ENCODE data around the gene ANKRD39.

ANKRD39 gene

GRCh38 chr2:96885432-96886347, 27.9 kb upstream of the ANKRD39 start:
- DNase-seq = no peak

- no peak for DNase-seq
Observed at GRCh38 chr2:96884299-96885094, 26.7 kb upstream of the ANKRD39 start.

DNA sequence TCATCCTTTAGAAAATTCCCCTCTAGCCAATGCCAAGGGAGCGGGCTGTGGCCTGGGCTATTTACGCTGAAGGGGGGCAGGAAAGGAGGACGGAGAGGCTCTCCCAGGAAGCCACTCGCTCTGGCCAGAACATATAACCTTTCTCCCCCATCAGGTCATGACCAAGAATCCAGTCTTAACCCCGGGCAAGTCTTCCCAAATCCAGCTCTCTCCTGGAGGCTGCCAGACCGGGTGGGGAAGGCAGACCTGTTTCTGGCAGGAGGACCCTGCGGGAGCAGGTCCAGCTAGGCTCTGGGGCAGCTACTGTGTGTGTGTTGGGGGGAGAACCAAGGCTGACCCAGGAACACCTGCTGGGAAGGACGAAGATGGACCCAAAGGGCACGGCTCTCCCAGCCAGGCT, 25.5 kb upstream of the ANKRD39 start:
- DNase-seq = no peak

GRCh38 chr2:96882906-96883305, 25.1 kb upstream of the ANKRD39 start:
- no peak for DNase-seq

DNA sequence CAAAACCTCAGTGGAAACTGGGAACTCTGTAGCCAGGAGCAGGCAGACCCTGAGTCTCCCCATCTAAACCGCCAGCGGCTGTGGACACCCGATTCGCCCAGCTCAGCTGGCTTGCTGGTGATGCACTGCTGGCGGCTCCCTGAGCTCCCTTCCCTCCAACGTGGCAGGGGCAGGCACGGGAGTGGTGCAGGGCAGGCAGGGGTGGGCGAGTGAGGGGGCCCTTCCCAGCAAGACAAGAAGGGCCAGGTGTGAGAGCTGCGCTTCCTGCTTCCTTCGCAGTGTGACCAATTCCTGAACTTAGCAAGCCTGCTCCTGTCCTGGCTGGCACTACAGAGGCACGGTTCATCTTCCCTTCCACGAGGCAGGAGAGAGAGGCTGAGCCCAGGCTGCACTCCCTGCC, 24.4 kb upstream of the ANKRD39 start:
- no peak for DNase-seq

DNA sequence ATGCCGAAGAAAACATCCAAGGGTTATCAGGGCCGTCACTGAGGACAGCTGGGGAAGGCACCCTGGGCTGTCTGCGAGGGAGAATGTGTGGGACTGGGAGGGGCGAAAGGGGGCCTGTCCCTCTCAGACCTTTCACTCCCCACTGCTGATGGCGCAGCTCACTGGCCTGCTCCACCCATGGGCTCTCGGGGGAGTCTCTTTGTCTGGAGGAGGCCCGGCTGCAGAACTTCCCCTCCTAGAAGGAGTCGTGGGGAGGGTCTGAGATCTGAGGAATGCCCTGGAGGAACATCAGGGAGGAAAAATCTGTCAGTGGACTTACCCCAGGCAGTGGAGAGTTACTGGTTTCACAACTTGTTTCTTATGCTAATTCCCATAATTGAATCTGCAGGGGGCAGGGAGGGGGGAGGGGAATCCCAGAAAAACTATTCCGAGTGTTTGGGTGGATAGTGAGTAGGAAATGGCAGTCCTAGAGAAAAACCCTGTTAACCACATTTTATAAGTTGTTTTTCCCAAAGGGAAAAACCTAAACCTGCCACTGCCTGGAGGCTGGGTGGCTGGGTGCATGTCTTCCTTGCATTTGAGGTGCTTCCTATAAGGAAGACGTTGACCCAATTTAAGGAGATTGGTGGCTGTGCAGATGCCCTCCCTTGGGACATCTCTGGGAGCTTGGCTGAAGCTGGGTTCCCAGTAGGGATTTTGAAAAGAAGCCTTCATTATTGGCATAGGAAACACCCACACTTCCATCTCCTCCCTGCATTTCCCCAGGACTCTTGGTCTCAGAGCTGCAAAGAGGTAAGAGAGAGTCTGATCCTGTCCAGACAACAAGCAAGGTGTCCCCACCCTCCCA, 23.8 kb upstream of the ANKRD39 start:
- no peak for DNase-seq

DNA sequence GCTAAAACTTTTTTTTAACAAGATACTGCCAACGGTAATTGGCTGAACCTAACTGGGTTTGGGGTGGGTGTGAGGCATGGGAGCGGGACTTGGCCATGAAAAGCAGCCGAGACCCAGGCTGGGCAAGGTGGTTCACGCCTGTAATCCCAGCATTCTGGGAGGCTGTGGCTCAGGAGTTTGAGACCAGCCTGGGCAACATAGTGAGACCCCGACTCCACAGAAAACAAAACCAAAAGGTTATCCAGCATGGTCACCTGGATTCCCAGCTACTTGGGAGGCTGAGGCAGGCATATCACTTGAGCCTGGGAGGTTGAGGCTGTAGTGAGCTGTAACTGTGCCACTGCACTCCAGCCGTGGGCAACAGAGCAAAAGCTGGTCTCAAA, 23.1 kb upstream of the ANKRD39 start:
- DNase-seq = no peak

- DNase-seq = no peak
Observed at GRCh38 chr2:96879545-96880040, 21.8 kb upstream of the ANKRD39 start.

DNA sequence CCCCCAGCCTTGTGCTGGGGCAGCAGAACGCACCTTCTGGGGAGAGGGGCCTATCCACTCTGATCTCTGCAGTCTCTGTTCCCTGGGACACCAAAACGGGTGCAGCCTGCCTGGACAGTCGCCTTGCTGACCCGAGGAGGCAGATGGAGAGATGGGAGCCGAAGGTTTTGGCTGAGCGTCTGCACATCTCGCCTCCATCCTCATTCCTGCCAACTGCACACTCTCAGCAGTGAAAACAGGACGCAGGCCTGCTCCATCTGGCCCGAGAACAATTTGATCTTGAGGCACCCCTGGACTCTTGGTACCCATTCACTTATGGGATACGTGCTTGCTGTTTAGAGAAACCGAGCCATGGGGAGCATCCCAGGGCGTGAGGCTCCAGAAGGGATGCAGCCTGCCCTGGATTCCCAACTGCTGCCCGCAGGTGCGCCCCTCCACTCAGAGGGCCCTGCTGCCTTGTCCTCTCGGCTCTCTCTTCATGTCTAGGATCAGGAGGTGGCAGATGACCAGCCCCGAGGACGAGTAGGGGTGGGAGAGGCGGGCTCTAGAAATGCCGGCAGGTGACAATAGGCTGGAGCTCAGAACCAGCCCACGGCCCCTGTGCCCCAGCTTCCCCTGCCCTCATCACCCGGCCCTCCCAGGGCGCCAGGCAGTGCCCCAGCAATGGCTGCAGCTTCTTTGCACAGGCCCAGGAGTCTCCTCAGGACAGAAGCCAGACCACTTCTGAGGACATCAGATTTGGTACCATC, 21.2 kb upstream of the ANKRD39 start:
- no peak for DNase-seq

GRCh38 chr2:96878171-96878570, 20.4 kb upstream of the ANKRD39 start:
- DNase-seq = no peak

DNA sequence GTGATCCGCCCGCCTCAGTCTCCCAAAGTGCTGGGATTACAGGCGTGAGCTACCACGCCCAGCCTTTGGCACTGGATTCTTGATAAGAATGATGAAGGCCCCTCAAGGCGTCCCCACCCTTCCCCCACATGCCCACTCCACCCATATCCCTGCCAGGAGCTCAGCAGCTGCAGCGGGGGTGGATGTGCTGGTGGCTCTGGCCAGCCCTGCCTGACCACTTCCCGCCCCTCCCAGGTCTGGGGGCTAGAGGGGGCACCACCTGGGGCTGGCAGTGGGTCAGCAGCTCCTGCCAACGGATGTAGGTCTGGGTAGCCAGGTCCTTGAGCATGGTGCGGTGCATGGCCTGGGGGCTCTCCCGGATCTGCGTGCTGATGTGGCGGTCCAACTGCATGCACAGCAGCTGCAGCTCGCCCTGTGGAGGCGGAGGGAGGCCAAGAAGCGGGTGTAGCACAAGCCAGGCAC, 19.8 kb upstream of the ANKRD39 start:
- DNase-seq = peak; percentile 75

GRCh38 chr2:96877042-96877451, 19.2 kb upstream of the ANKRD39 start:
- DNase-seq = no peak

- DNase-seq = no peak
Observed at GRCh38 chr2:96876269-96877041, 18.6 kb upstream of the ANKRD39 start.

- no peak for DNase-seq
Observed at GRCh38 chr2:96875498-96876268, 17.9 kb upstream of the ANKRD39 start.

- DNase-seq = no peak
Observed at GRCh38 chr2:96874198-96874831, 16.5 kb upstream of the ANKRD39 start.

DNA sequence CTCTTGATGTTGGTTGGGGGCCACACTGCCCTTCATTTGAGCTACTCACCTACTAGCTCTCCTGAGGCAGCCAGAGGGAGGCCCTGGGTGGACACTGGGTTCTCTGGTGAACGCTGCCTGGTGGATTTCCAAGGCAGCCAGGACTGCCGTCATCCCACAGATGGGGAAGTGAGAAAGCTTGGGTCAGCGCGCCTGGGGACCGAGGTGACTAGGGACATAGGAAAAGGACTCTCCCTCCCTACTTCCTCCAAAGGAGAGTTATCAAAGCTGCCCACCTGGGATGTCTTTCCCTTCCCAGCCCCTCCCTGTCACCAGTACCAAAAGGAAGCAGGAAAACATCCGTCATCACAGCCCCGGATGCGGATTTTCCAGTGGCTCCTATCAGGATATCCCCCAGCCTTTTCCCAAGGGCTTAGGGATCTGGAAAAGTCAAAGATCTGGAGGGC, 15.9 kb upstream of the ANKRD39 start:
- DNase-seq = no peak

DNA sequence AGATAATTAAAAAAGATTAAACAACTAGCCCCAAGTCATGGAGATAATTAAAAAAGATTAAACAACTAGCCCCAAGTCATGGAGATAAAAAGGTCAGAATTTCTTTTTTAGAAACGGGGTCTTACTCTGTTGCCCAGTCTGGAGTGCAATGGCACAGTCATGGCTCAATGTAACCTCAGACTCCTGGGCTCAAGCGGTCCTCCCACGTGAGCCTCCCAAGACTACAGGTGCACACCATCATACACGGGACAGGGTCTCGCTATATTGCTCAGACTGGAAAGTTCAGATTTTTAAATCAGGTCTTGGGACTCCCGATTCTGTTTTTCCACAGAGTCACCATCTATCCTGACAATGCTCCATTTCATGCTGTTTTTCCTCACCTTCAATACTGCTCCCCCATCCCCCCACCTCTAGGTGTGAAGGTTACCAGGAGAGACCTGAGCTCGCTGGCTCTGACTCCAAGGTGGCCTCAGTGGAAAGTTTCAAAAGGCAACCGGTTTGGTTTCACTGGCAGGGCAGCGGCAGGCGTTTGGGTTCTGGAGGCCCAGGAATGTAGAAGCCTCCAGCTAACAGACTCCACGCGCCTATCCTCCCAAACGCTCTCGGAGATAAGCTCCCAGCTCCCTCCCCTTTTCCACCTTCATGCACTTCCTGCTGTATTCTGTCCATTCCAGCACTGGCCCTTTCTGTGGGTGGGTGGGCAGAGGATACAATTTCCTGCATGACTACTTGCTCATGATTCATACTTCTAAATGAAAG, 15.0 kb upstream of the ANKRD39 start:
- no peak for DNase-seq

DNA sequence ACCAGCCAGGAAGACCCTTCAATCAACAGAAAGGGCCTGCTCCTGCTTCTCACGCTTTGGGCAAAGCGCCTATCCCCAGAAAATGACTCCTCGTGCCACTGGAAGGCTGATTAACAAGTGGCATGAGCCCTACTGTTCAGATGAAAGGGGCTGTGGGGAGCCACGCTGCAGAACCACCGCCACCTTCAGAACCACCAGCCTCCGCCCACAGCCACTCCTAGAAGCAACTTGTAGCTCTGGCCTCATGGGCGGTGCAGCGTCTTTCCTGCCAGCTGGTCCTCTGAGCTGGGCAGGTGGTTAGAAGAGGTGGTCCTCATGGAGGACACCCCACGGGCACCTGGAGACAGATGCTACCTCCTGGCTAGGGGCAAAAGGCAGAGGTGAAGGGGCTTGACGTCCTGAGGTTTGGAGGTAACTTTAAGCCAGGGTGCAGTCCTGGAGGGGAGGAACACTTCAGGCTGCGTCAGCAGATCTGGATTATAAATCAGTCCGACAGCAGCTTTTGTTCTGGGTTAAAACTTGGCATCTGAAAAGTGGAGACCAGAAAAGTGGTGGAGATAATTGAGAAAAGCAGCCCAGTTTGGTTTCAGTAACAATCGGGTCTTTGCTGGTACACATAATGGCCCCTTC, 12.9 kb upstream of the ANKRD39 start:
- DNase-seq = peak; percentile 80

All from hematopoietic multipotent progenitor cell treated with erythropoietin and hydrocortisone succinate and interleukin-3 and kit ligand, for 8 days (in vitro differentiated cells).